Measurements from ENCODE around the gene ZNF273.
"Not testable (repeated sequence)": the region's sequence is repeated elsewhere in the genome, so short reads cannot be mapped to it uniquely, and the experiment has no call there.

ZNF273 gene

GRCh38 chr7:64890761-64891362 is 12.2 kb upstream of the ZNF273 start:
- TF ChIP-seq, protein P1, sequence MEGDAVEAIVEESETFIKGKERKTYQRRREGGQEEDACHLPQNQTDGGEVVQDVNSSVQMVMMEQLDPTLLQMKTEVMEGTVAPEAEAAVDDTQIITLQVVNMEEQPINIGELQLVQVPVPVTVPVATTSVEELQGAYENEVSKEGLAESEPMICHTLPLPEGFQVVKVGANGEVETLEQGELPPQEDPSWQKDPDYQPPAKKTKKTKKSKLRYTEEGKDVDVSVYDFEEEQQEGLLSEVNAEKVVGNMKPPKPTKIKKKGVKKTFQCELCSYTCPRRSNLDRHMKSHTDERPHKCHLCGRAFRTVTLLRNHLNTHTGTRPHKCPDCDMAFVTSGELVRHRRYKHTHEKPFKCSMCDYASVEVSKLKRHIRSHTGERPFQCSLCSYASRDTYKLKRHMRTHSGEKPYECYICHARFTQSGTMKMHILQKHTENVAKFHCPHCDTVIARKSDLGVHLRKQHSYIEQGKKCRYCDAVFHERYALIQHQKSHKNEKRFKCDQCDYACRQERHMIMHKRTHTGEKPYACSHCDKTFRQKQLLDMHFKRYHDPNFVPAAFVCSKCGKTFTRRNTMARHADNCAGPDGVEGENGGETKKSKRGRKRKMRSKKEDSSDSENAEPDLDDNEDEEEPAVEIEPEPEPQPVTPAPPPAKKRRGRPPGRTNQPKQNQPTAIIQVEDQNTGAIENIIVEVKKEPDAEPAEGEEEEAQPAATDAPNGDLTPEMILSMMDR (IDR thresholded peaks at IDR 0.05) = no peak
- H3K36me3 ChIP-seq = no peaks in the 10 kb centered on the region
- H3K27ac ChIP-seq = no peak overlapping the region
- H3K9me3 ChIP-seq = no peaks in the 10 kb centered on the region
- H3K27me3 ChIP-seq = peaks cover 74% of the 10 kb centered on the region
- peaks cover 19 to 22% of the 10 kb centered on the region in 2 experiments for H3K4me1 ChIP-seq (ENCODE audit: control insufficient read depth in 1 of 2, insufficient read depth in 1 of 2, low read depth in 1 of 2, low read length in 1 of 2)
- H3K4me3 ChIP-seq (ENCODE audit: low read depth in 1 of 2, low read length in 1 of 2) = no peak overlapping the region

GRCh38 chr7:64891363-64892081 is 11.6 kb upstream of the ZNF273 start:
- peaks cover 68% of the 10 kb centered on the region for H3K27me3 ChIP-seq
- not testable (repeated sequence) for H3K27ac ChIP-seq; H3K4me3 ChIP-seq (ENCODE audit: low read depth in 1 of 2, low read length in 1 of 2); H3K36me3 ChIP-seq; H3K9me3 ChIP-seq
- H3K4me1 ChIP-seq (ENCODE audit: control insufficient read depth in 1 of 2, insufficient read depth in 1 of 2, low read depth in 1 of 2, low read length in 1 of 2) = peaks cover 19 to 22% of the 10 kb centered on the region in 2 experiments

- Histone ChIP-seq H3K36me3 (no peaks in the 10 kb centered on the region), H3K27ac (no peak overlapping the region), H3K4me3 (ENCODE audit: low read depth in 1 of 2, low read length in 1 of 2) (no peak overlapping the region), H3K27me3 (peaks cover 62% of the 10 kb centered on the region), H3K9me3 (no peaks in the 10 kb centered on the region), H3K4me1 (ENCODE audit: control insufficient read depth in 1 of 2, insufficient read depth in 1 of 2, low read depth in 1 of 2, low read length in 1 of 2) (peaks cover 19 to 22% of the 10 kb centered on the region in 2 experiments)
- TF ChIP-seq, protein P1 (IDR thresholded peaks at IDR 0.05) = no peak
Measured at GRCh38 chr7:64892116-64892515, 11.0 kb upstream of the ZNF273 start.

- Histone ChIP-seq H3K9me3 (no peaks in the 10 kb centered on the region), H3K4me1 (ENCODE audit: control insufficient read depth in 1 of 2, insufficient read depth in 1 of 2, low read depth in 1 of 2, low read length in 1 of 2) (peaks cover 18 to 22% of the 10 kb centered on the region in 2 experiments), H3K27ac (no peak overlapping the region), H3K27me3 (peaks cover 57% of the 10 kb centered on the region), H3K4me3 (ENCODE audit: low read depth in 1 of 2, low read length in 1 of 2) (no peak overlapping the region), H3K36me3 (no peaks in the 10 kb centered on the region)
- TF ChIP-seq, protein P1 (IDR thresholded peaks at IDR 0.05) = no peak
Measured at GRCh38 chr7:64892666-64893309, 10.3 kb upstream of the ZNF273 start.

DNA sequence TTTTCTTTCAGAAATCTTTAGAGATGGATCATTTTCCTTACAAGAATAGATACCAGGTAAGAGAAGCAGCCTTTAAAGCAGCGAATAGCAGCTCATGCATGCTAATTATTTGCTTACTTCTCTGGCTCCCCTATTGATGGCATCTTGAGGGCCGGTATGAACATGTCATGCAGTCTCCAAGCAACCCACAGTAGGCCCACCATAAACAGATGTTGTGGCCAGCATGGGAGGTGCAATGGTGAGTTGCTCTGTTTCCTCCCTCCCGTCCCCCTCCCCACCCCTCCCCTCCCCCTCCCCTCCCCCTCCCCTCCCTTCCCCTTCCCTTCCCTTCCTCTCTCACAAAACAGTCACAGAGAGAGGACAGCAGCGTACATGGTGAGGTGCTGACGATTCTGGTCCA is 9.7 kb upstream of the ZNF273 start:
- Histone ChIP-seq H3K36me3 (no peaks in the 10 kb centered on the region), H3K4me3 (ENCODE audit: low read depth in 1 of 2, low read length in 1 of 2) (no peak overlapping the region), H3K27ac (no peak overlapping the region), H3K9me3 (no peaks in the 10 kb centered on the region), H3K27me3 (peaks cover 54% of the 10 kb centered on the region), H3K4me1 (ENCODE audit: control insufficient read depth in 1 of 2, insufficient read depth in 1 of 2, low read depth in 1 of 2, low read length in 1 of 2) (peaks cover 12 to 16% of the 10 kb centered on the region in 2 experiments)
- TF ChIP-seq, protein P1 (IDR thresholded peaks at IDR 0.05) = no peak

DNA sequence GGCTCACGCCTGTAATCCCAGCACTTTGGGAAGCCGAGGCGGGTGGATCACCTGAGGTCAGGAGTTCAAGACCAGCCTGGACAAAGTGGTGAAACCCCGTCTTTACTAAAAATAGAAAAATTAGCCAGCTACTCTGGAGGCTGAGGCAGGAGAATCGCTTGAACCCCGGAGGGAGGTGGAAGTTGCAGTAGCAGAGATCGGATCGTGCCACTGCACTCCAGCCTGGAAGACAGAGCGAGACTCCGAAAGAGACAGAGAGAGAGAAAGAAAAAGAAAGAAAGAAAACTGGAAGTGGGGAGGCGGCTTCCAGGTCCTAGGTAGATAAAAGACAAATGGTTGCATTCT is 640 bp upstream of the ZNF273 start:
- H3K27ac ChIP-seq, H3K9me3 ChIP-seq: not testable (repeated sequence)

More for the DNA sequence above, 640 bp upstream of the ZNF273 start:
- H3K27me3 ChIP-seq, H3K36me3 ChIP-seq: not testable (repeated sequence)
- Histone ChIP-seq H3K4me3 (ENCODE audit: low read depth in 1 of 2, low read length in 1 of 2) (peak overlapping the region; percentile 68 to 83), H3K4me1 (ENCODE audit: control insufficient read depth in 1 of 2, insufficient read depth in 1 of 2, low read depth in 1 of 2, low read length in 1 of 2) (peaks cover 13 to 33% of the 10 kb centered on the region in 2 experiments)
